Activated naive CD4-positive, alpha-beta T cell (primary cell): Measurements from ENCODE around the gene TRAPPC8.
"Not testable (repeated sequence)": the region's sequence is repeated elsewhere in the genome, so short reads cannot be mapped to it uniquely, and the experiment has no call there.

Experiments used
- DNase-seq, 4 experiments: peaks; one replicate each; lab custom pipeline; 2025; lab: John Stamatoyannopoulos, UW

TRAPPC8 gene

GRCh38 chr18:31943878-31944816, 1.2 kb upstream of the TRAPPC8 start:
- no peak for DNase-seq

- DNase-seq: peak in 1 of 4 experiments; percentile 81
Measured at GRCh38 chr18:31942291-31942998, 483 bp downstream of the TRAPPC8 start.

- no peak for DNase-seq
Measured at GRCh38 chr18:31941010-31941809, 1.7 kb downstream of the TRAPPC8 start.

- DNase-seq: not testable (repeated sequence)
Measured at GRCh38 chr18:31934773-31935172, 8.2 kb downstream of the TRAPPC8 start.

- DNase-seq: no peak
Measured at GRCh38 chr18:31931886-31932240, 11.1 kb downstream of the TRAPPC8 start.

GRCh38 chr18:31931163-31931885, 11.6 kb downstream of the TRAPPC8 start:
- no peak for DNase-seq

- DNase-seq: no peak
Measured at GRCh38 chr18:31929273-31929672, 13.7 kb downstream of the TRAPPC8 start.

GRCh38 chr18:31926988-31927387, 15.9 kb downstream of the TRAPPC8 start:
- not testable (repeated sequence) for DNase-seq

- DNase-seq: no peak
Measured at GRCh38 chr18:31920277-31920676, 22.7 kb downstream of the TRAPPC8 start.

GRCh38 chr18:31919366-31919765, 23.6 kb downstream of the TRAPPC8 start:
- DNase-seq: not testable (repeated sequence)

GRCh38 chr18:31918733-31919132, 24.2 kb downstream of the TRAPPC8 start:
- no peak for DNase-seq

- no peak for DNase-seq
Measured at GRCh38 chr18:31901063-31901462, 41.9 kb downstream of the TRAPPC8 start.

- DNase-seq: not testable (repeated sequence)
Measured at GRCh38 chr18:31899771-31900170, 43.2 kb downstream of the TRAPPC8 start.

- no peak for DNase-seq
Measured at GRCh38 chr18:31892936-31893335, 50.0 kb downstream of the TRAPPC8 start.

GRCh38 chr18:31891566-31891965, 51.4 kb downstream of the TRAPPC8 start:
- no peak for DNase-seq

GRCh38 chr18:31884020-31884419, 58.9 kb downstream of the TRAPPC8 start:
- DNase-seq: no peak

GRCh38 chr18:31880186-31880898, 62.6 kb downstream of the TRAPPC8 start:
- DNase-seq: no peak

GRCh38 chr18:31878358-31878757, 64.6 kb downstream of the TRAPPC8 start:
- no peak for DNase-seq

GRCh38 chr18:31877900-31878299, 65.0 kb downstream of the TRAPPC8 start:
- no peak for DNase-seq

GRCh38 chr18:31876707-31877106, 66.2 kb downstream of the TRAPPC8 start:
- DNase-seq: no peak

- no peak for DNase-seq
Measured at GRCh38 chr18:31875301-31875700, 67.6 kb downstream of the TRAPPC8 start.
